ENCODE data around the gene USHBP1. TPM values are rescaled to one million over a fixed set of nuclear protein-coding genes. Genes with fewer than 3 reads are reported as not detected.

Gene USHBP1
- total and polyA plus RNA-seq, 2 of the 13 experiments (the other 11 are each of a cell fraction or from before 2014, with no cell fraction given): 0.15 to 1.5 TPM

- no peak for TF ChIP-seq SP140L (CRISPR knock-in tag; IDR thresholded peaks at IDR 0.05; ENCODE audit: borderline replicate concordance)
- no peak for TF ChIP-seq ZNF574 (CRISPR knock-in tag; IDR thresholded peaks at IDR 0.05)
- peak; percentile 44; the same call in 1 of the 2 replicates for TF ChIP-seq PPARG (CRISPR knock-in tag; conservative IDR thresholded peaks at IDR 0.05)
- no peak for TF ChIP-seq EHMT2 (IDR thresholded peaks at IDR 0.05; ENCODE audit: borderline replicate concordance, low read depth, low read length)
- no peak for TF ChIP-seq ZNF530 (CRISPR knock-in tag; IDR thresholded peaks at IDR 0.05; ENCODE audit: low read depth)
- no peak for TF ChIP-seq IKZF4 (CRISPR knock-in tag; IDR thresholded peaks at IDR 0.05; ENCODE audit: borderline replicate concordance, low read depth, not compliant biosample characterization)
- peak; percentile 22; the same call in 1 of the 2 replicates for TF ChIP-seq ZBTB38 (CRISPR knock-in tag; IDR thresholded peaks at IDR 0.05)
- no peak for TF ChIP-seq ZNF264 (CRISPR knock-in tag; IDR thresholded peaks at IDR 0.05)
- peak; percentile 74; the same call in 1 of the 2 replicates for TF ChIP-seq MTA1 (CRISPR knock-in tag; IDR thresholded peaks at IDR 0.05; ENCODE audit: borderline replicate concordance)
- TF ChIP-seq DMTF1 (CRISPR knock-in tag; IDR thresholded peaks at IDR 0.05): no peak
- TF ChIP-seq HNF4G (IDR thresholded peaks at IDR 0.05; ENCODE audit: borderline replicate concordance, low read depth, low read length): no peak
- TF ChIP-seq HNF4G (CRISPR knock-in tag; IDR thresholded peaks at IDR 0.05; ENCODE audit: borderline replicate concordance, low read depth): no peak
- 0 out of 2 replicates have a peak, but pooled peaks have one; percentile 24 for TF ChIP-seq DMAP1 (CRISPR knock-in tag; IDR thresholded peaks at IDR 0.05)
- no peak for TF ChIP-seq ZNF441 (CRISPR knock-in tag; IDR thresholded peaks at IDR 0.05; ENCODE audit: borderline replicate concordance)
- 0 out of 2 replicates have a peak, but pooled peaks have one; percentile 32 for TF ChIP-seq HDAC1 (CRISPR knock-in tag; IDR thresholded peaks at IDR 0.05)
- peak; percentile 44; the same call in 1 of the 2 replicates for TF ChIP-seq POLR2G (IDR thresholded peaks at IDR 0.05; ENCODE audit: low read depth, low read length)
- TF ChIP-seq ZBTB3 (CRISPR knock-in tag; IDR thresholded peaks at IDR 0.05; ENCODE audit: borderline replicate concordance, low read depth): no peak
- TF ChIP-seq RARA (CRISPR knock-in tag; IDR thresholded peaks at IDR 0.05): peak; percentile 68
- TF ChIP-seq ZNF558 (CRISPR knock-in tag; IDR thresholded peaks at IDR 0.05; ENCODE audit: borderline replicate concordance): no peak
- TF ChIP-seq ZBTB20 (CRISPR knock-in tag; IDR thresholded peaks at IDR 0.05; ENCODE audit: borderline replicate concordance, low read depth): no peak
- TF ChIP-seq KDM2A (CRISPR knock-in tag; IDR thresholded peaks at IDR 0.05; ENCODE audit: borderline replicate concordance, low read depth): 0 out of 2 replicates have a peak, but pooled peaks have one; percentile 15
- TF ChIP-seq NCOA2 (CRISPR knock-in tag; IDR thresholded peaks at IDR 0.05): no peak
- peak; percentile 45; the same call in 1 of the 2 replicates for TF ChIP-seq NR2C2 (CRISPR knock-in tag; IDR thresholded peaks at IDR 0.05; ENCODE audit: borderline replicate concordance)
- peak; percentile 33; the same call in 1 of the 2 replicates for TF ChIP-seq ZNF280B (CRISPR knock-in tag; IDR thresholded peaks at IDR 0.05; ENCODE audit: borderline replicate concordance)
Measured at GRCh38 chr19:17220207-17220758, 44.3 kb downstream of the USHBP1 start (continued).

Data from HepG2 (cell line).